Thyroid gland (tissue), 4 donors: Measurements from ENCODE around the gene TRIM17. TPM values are rescaled to one million over a fixed set of nuclear protein-coding genes. Genes with fewer than 3 reads are reported as not detected.
"Not testable (repeated sequence)": the region's sequence is repeated elsewhere in the genome, so short reads cannot be mapped to it uniquely, and the experiment has no call there.

Experiments
- DNase-seq, 2 donors: peaks; one replicate each; pipeline ENCODE4 v3.0.0-alpha.2; 2019
- H3K27ac ChIP-seq, 3 donors: fragments of 200-600 bp; sonication (generic); 1 replicate in 2 of 3; 2 replicates in 1 of 3; pipeline ENCODE4 v1.5.1; 2016 to 2019; ENCODE audit warnings: mild to moderate bottlenecking in 1 of 3, moderate library complexity in 1 of 3
- H3K27me3 ChIP-seq: fragments of 200-600 bp; sonication (generic); one replicate; pipeline ENCODE4 v1.5.1; 2019
- H3K36me3 ChIP-seq, 2 donors: fragments of 200-600 bp; sonication (generic); one replicate each; pipeline ENCODE4 v1.5.1; 2016 to 2019
- H3K4me1 ChIP-seq, 2 donors: fragments of 200-600 bp; sonication (generic); one replicate each; pipeline ENCODE4 v1.5.1; 2017 to 2019
- H3K4me3 ChIP-seq, 3 donors: fragments of 200-600 bp; sonication (generic); replicated peaks in 1 of 3; 1 replicate in 2 of 3; 2 replicates in 1 of 3; pipeline ENCODE4 v1.5.1; 2016; ENCODE audit warnings: mild to moderate bottlenecking in 1 of 3
- H3K9me3 ChIP-seq: fragments of 200-600 bp; sonication (generic); one replicate; pipeline ENCODE4 v1.5.1; 2017
- POLR2A ChIP-seq, 2 donors: fragments of 450-650 bp; IDR thresholded peaks; one replicate each; pipeline ENCODE4 v1.6.1; 2017; ENCODE audit warnings: antibody characterized with exemption in 2 of 2, mild to moderate bottlenecking in 2 of 2, moderate library complexity in 1 of 2
- WGBS, 2 donors: methylation state at CpG; one replicate each; pipeline ENCODE4 v1.1.5; 2017; 5-methylcytosine and 5-hydroxymethylcytosine counted together
- intact Hi-C: fragments of 100-400 bp; cut with DNase I; formaldehyde crosslinking; loops from one replicate; pipeline ENCODE4 v1.15.1; 2023
- total RNA-seq, 4 donors: library from RNA; depleted of rRNA; stranded (reverse); fragments of >200 nt; gene quantifications; one replicate each; pipeline ENCODE4 v1.2.3, GENCODE V29; 2016
- TF ChIP-seq, protein P1 (sequence below), 6 experiments: fragments of 200-600 bp in 3 of 6; fragments of 450-650 bp in 3 of 6; sonication (generic) in 3 of 6; IDR thresholded peaks; one replicate each; pipeline ENCODE4 v1.5.1; 2016 to 2019; ENCODE audit warnings: antibody characterized with exemption in 6 of 6, mild to moderate bottlenecking in 2 of 6, inconsistent platforms in 1 of 6, moderate library complexity in 1 of 6

Gene TRIM17
- total RNA-seq, 4 donors from 2014 or later, result 1.3 to 2.8 (median 2.8) TPM; not detected in 1

DNA sequence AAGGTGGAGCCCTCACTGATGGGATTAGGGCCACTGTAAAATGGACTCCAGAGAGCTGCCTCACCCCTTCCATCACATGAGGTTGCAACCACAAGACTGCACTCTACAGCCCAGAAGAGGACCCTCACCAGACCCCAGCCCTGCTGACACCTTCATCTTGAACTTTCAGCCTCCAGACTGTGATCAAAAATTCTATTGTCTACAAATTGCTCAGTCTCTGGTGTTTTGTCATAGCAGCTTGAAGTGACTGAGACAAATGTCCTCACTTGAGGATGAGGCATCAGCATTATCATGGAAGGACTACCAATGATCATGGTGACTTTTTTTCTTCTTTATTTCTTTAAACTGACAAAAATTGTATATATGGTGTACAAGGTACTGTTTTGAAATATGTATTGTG lies 26.7 kb upstream of the TRIM17 start:
- no peak overlapping the region for H3K4me3 ChIP-seq
- intact Hi-C loops, result no loop called here
- peaks cover 21% of the 10 kb centered on the region for H3K27me3 ChIP-seq
- H3K9me3 ChIP-seq, result no peaks in the 10 kb centered on the region
- TF ChIP-seq POLR2A (IDR thresholded peaks at IDR 0.05), result no peak
- TF ChIP-seq, protein P1, sequence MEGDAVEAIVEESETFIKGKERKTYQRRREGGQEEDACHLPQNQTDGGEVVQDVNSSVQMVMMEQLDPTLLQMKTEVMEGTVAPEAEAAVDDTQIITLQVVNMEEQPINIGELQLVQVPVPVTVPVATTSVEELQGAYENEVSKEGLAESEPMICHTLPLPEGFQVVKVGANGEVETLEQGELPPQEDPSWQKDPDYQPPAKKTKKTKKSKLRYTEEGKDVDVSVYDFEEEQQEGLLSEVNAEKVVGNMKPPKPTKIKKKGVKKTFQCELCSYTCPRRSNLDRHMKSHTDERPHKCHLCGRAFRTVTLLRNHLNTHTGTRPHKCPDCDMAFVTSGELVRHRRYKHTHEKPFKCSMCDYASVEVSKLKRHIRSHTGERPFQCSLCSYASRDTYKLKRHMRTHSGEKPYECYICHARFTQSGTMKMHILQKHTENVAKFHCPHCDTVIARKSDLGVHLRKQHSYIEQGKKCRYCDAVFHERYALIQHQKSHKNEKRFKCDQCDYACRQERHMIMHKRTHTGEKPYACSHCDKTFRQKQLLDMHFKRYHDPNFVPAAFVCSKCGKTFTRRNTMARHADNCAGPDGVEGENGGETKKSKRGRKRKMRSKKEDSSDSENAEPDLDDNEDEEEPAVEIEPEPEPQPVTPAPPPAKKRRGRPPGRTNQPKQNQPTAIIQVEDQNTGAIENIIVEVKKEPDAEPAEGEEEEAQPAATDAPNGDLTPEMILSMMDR (IDR thresholded peaks at IDR 0.05), result no peak
- no peak for DNase-seq
- no peak overlapping the region for H3K27ac ChIP-seq
- no peaks in the 10 kb centered on the region for H3K36me3 ChIP-seq
- peaks cover 10 to 13% of the 10 kb centered on the region in 2 donors for H3K4me1 ChIP-seq

DNA sequence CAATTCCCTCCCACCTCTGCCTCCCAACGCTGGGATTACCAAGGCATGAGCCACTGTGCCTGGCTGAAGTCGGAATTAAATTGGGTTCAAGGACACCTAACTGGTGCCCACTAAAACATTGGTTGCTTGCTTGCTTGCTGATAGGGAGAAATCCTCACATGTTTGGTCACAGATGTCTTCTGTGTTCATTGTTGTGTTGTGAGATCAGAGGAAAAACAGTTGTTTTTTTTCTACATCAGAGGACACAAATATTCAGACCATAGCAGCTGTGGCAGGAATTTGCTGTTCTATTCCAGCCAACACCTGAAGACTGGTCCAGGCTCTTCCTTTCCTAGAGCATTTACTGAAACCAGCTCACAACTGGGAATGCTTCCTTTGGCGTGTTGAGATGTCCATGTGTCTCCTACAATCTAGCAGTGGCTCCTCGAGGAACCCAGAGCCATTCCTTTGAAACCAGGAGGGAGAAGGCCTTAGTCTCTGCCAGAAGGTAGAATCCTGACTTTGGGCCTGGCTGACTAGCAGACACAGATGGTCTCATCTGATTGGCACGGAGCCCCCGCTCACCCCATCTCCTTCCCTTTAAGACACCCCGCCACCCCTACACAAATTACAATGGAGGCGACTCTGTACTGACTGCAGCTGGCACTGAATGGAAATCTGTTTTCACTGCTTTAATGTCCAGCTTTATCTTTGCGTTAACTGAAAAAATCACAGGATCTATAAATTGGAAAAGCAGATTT lies 24.3 kb upstream of the TRIM17 start:
- Histone ChIP-seq H3K4me1 (peaks cover 7 to 9% of the 10 kb centered on the region in 2 donors), H3K9me3 (no peaks in the 10 kb centered on the region), H3K4me3 (no peak overlapping the region), H3K27ac (no peak overlapping the region), H3K27me3 (peaks cover 9% of the 10 kb centered on the region), H3K36me3 (no peaks in the 10 kb centered on the region)
- intact Hi-C loops, result no loop called here
- DNase-seq, result no peak
- no peak for TF ChIP-seq POLR2A (IDR thresholded peaks at IDR 0.05)
- TF ChIP-seq, protein P1 (IDR thresholded peaks at IDR 0.05), result no peak
- 91 to 94% methylated on average over 9 of the region's 9 CpGs for WGBS, 2 donors

DNA sequence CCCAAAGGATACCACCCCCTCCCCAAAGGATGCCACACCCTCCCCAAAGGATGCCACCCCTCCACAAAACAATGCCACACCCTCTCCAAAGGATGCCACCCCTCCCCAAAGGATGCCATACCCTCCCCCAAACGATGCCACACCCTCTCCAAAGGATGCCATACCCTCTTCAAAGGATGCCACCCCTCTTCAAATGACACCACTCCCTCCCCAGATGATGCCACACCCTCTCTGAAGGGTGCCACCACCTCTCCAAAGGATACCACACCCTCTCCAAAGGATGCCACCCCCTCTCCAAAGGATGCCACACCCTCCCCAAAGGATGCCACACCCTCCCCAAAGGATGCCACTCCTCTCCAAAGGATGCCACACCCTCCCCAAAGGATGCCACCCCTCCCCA lies 21.6 kb upstream of the TRIM17 start:
- intact Hi-C loops, result no loop called here
- H3K9me3 ChIP-seq, result no peaks in the 10 kb centered on the region
- no peaks in the 10 kb centered on the region for H3K36me3 ChIP-seq
- no peak overlapping the region for H3K27ac ChIP-seq
- no peaks in the 10 kb centered on the region for H3K27me3 ChIP-seq
- 60 to 62% methylated on average over 1 of the region's 1 CpG for WGBS, 2 donors
- H3K4me3 ChIP-seq, result no peak overlapping the region
- no peak for TF ChIP-seq POLR2A (IDR thresholded peaks at IDR 0.05)
- TF ChIP-seq, protein P1 (IDR thresholded peaks at IDR 0.05), result no peak
- H3K4me1 ChIP-seq, result no peaks in the 10 kb centered on the region
- no peak for DNase-seq

DNA sequence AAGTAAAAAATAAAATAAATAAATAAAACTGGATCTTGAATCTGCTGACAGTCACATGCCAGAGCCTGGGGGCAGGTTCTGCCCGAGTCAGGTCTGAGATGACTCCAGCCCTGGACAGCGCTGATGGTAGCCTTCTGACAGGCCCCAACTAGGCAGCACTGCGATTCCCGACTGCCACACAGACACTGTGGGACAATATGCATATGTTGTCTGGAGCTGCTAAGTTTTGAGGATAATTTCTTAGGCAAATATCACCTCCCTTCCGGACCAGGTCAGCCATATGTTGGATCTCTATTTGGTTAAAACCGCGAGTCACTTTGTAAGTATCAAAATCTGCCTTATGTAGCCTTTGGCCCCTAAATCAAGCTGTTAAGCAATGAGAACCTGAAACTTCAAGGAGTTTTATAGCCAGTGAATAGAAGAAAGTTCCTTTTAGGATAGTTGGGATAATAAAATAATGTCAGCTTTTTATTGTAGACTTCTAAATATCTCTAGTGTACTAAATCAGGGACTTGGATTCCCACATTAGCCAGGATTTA lies 20.8 kb upstream of the TRIM17 start:
- Histone ChIP-seq H3K27me3 (no peaks in the 10 kb centered on the region), H3K4me1 (no peaks in the 10 kb centered on the region), H3K9me3 (no peaks in the 10 kb centered on the region), H3K4me3 (no peak overlapping the region), H3K27ac (no peak overlapping the region), H3K36me3 (no peaks in the 10 kb centered on the region)
- DNase-seq, result no peak
- WGBS, 2 donors, result 92% methylated on average over 7 of the region's 7 CpGs
- intact Hi-C loops, result no loop called here
- no peak for TF ChIP-seq POLR2A (IDR thresholded peaks at IDR 0.05)

DNA sequence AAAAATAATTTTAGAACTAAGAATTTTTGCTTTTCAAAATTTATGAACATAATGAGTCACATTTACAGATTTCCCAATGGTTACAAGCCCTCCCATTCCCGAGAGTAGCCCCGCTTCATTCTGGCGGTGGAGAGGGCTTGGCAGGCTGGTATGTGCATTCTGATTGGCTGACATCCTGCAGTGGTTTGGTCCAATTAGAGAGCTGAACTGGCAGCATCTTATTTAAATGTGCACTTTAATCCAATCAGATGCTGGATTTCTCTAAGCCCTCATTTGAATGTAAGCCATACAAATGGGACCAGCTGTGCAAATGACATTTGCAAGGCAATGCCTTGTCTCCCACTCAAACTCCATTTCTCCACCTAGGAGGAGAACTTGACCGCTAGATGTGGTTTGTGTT lies 18.0 kb upstream of the TRIM17 start:
- no peaks in the 10 kb centered on the region for H3K4me1 ChIP-seq
- H3K9me3 ChIP-seq, result no peaks in the 10 kb centered on the region
- 81 to 84% methylated on average over 4 of the region's 4 CpGs for WGBS, 2 donors
- no peak for DNase-seq
- no peak overlapping the region for H3K4me3 ChIP-seq
- H3K36me3 ChIP-seq, result no peaks in the 10 kb centered on the region
- TF ChIP-seq POLR2A (IDR thresholded peaks at IDR 0.05), result no peak
- no peaks in the 10 kb centered on the region for H3K27me3 ChIP-seq
- no peak overlapping the region for H3K27ac ChIP-seq
- intact Hi-C loops, result no loop called here

DNA sequence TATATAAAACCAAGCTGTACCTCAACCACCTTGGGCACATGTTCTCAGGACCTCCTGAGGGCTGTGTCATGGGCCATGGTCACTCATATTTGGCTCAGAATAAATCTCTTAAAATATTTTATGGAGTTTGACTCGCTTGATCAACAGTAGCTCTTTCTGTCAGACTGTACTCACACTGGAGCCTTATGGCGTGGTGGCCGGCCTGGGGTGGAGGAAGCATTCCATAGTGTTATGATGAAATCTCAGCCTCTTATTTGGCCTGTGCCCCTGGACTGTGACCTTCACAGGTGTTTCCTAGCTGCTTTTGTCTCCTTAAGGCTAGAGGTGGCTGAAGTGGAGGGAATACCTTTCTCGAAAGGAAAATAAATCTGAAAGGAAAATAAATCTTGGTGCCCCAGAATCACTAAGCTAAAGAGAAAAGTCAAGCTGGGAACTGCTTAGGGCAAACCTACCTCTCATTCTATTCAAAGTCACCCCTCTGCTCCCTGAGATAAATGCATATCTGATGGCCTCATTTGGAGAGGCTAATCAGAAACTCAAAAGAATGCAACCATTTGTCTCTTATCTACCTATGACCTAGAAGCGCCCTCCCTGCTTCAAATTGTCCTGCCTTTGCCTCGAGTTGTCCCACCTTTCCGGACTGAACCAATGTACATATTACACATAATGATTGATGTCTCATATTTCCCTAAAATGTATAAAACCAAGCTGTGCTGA lies 16.8 kb upstream of the TRIM17 start:
- H3K4me1 ChIP-seq, intact Hi-C loops, H3K36me3 ChIP-seq, H3K27ac ChIP-seq, H3K4me3 ChIP-seq, H3K27me3 ChIP-seq, H3K9me3 ChIP-seq, DNase-seq: not testable (repeated sequence)
- WGBS, 2 donors, result 65 to 71% methylated on average over 7 of the region's 7 CpGs
